HepG2 (cell line): Measurements from ENCODE around the gene CCDC83. TPM values are rescaled to one million over a fixed set of nuclear protein-coding genes. Genes with fewer than 3 reads are reported as not detected.
A peak's percentile ranks its signal among the peaks of the same experiment; 100 is the strongest.

ENCODE experiments used
- AGO2 ChIP-seq: fragments of 200-400 bp; formaldehyde crosslinking; optimal IDR thresholded peaks from 2 replicates; pipeline ENCODE3; 2017; ENCODE audit warnings: mild to moderate bottlenecking, low read depth, low read length, moderate library complexity
- ATF7 ChIP-seq, 2 experiments: fragments of 450-650 bp in 1 of 2; sonication (generic) in 1 of 2; formaldehyde crosslinking in 1 of 2; IDR thresholded peaks; 2 replicates each; pipeline versions ENCODE4 v1.4.0 to v1.6.1; 2016 to 2020; ENCODE audit warnings: antibody characterized with exemption in 1 of 2, mild to moderate bottlenecking in 1 of 2, missing genetic modification reagents in 1 of 2
- ATRX ChIP-seq: sonication (generic); formaldehyde crosslinking; IDR thresholded peaks from 2 replicates; pipeline ENCODE4 v1.4.0; 2020; ENCODE audit warnings: missing genetic modification reagents, borderline replicate concordance
- CREM ChIP-seq, 2 experiments: sonication (generic) in 1 of 2; formaldehyde crosslinking in 1 of 2; IDR thresholded peaks; 2 replicates each; pipeline versions ENCODE4 v1.4.0 to v1.6.1; 2016 to 2020; ENCODE audit warnings: antibody characterized with exemption in 1 of 2, mild to moderate bottlenecking in 1 of 2, missing genetic modification reagents in 1 of 2
- HHEX ChIP-seq: IDR thresholded peaks from 2 replicates; pipeline ENCODE4 v1.6.1; 2016; ENCODE audit warnings: control low read depth
- HOXA5 ChIP-seq: sonication (generic); formaldehyde crosslinking; IDR thresholded peaks from 2 replicates; pipeline ENCODE4 v1.4.0; 2020; ENCODE audit warnings: missing genetic modification reagents
- MIER2 ChIP-seq: IDR thresholded peaks from 2 replicates; pipeline ENCODE4 v1.6.1; 2016; ENCODE audit warnings: missing biosample characterization, missing genetic modification reagents
- MTA1 ChIP-seq: sonication (generic); formaldehyde crosslinking; IDR thresholded peaks from 2 replicates; pipeline ENCODE4 v1.4.0; 2020; ENCODE audit warnings: missing genetic modification reagents, mild to moderate bottlenecking, borderline replicate concordance
- NFE2L2 ChIP-seq: fragments of 150-350 bp; IDR thresholded peaks from 2 replicates; pipeline ENCODE4 v1.6.1; 2014; ENCODE audit warnings: low read length
- ONECUT2 ChIP-seq: sonication (generic); formaldehyde crosslinking; IDR thresholded peaks from 2 replicates; pipeline ENCODE4 v1.4.0; 2020; ENCODE audit warnings: missing genetic modification reagents
- SMC3 ChIP-seq: IDR thresholded peaks from 2 replicates; pipeline ENCODE4 v1.6.1; 2011; ENCODE audit warnings: low read length, improper control_type of control experiment
- SOX13 ChIP-seq, 3 experiments: fragments of 450-650 bp in 1 of 3; sonication (generic) in 1 of 3; formaldehyde crosslinking in 1 of 3; IDR thresholded peaks in 2 of 3; conservative IDR thresholded peaks in 1 of 3; 2 replicates each; pipeline versions ENCODE4 v1.5.0 to v1.6.1; 2016 to 2020; ENCODE audit warnings: antibody characterized with exemption in 1 of 3, mild to moderate bottlenecking in 1 of 3, missing compliant biosample characterization in 1 of 3, missing genetic modification reagents in 1 of 3, moderate library complexity in 1 of 3
- SOX5 ChIP-seq: IDR thresholded peaks from 2 replicates; pipeline ENCODE4 v1.6.1; 2016; ENCODE audit warnings: borderline replicate concordance
- SRSF4 ChIP-seq: fragments of 200-400 bp; formaldehyde crosslinking; IDR thresholded peaks from one replicate; pipeline ENCODE4 v1.6.1; 2018; ENCODE audit warnings: mild to moderate bottlenecking, low read depth, low read length, moderate library complexity; ENCODE audit not compliant: poor library complexity, severe bottlenecking
- SRY ChIP-seq: sonication (generic); formaldehyde crosslinking; IDR thresholded peaks from 2 replicates; pipeline ENCODE4 v1.8.0; 2022; ENCODE audit warnings: mild to moderate bottlenecking, missing genetic modification reagents
- THRA ChIP-seq: sonication (generic); formaldehyde crosslinking; IDR thresholded peaks from 2 replicates; pipeline ENCODE4 v1.4.0; 2020; ENCODE audit warnings: missing genetic modification reagents, borderline replicate concordance
- XRCC5 ChIP-seq: fragments of 200-400 bp; formaldehyde crosslinking; optimal IDR thresholded peaks from 2 replicates; pipeline ENCODE3; 2017; ENCODE audit warnings: mild to moderate bottlenecking, low read length
- ZNF260 ChIP-seq: sonication (generic); formaldehyde crosslinking; IDR thresholded peaks from 2 replicates; pipeline ENCODE4 v1.4.0; 2020; ENCODE audit warnings: missing genetic modification reagents, low read depth, mild to moderate bottlenecking, borderline replicate concordance
- ZNF274 ChIP-seq: sonication (generic); formaldehyde crosslinking; IDR thresholded peaks from 2 replicates; pipeline ENCODE4 v1.5.1; 2020; ENCODE audit warnings: mild to moderate bottlenecking, missing genetic modification reagents
- ZNF543 ChIP-seq: sonication (generic); formaldehyde crosslinking; IDR thresholded peaks from 2 replicates; pipeline ENCODE4 v1.4.0; 2020; ENCODE audit warnings: mild to moderate bottlenecking, missing genetic modification reagents
- ZNF577 ChIP-seq: sonication (generic); formaldehyde crosslinking; IDR thresholded peaks from 2 replicates; pipeline ENCODE4 v1.4.0; 2020; ENCODE audit warnings: mild to moderate bottlenecking, low read depth, missing genetic modification reagents, borderline replicate concordance
- ZNF766 ChIP-seq: sonication (generic); formaldehyde crosslinking; IDR thresholded peaks from 2 replicates; pipeline ENCODE4 v1.5.0; 2020; ENCODE audit warnings: missing genetic modification reagents, borderline replicate concordance
- ZNF768 ChIP-seq: sonication (generic); formaldehyde crosslinking; IDR thresholded peaks from 2 replicates; pipeline ENCODE4 v1.4.0; 2020; ENCODE audit warnings: missing genetic modification reagents
- ZNF788 ChIP-seq: sonication (generic); formaldehyde crosslinking; IDR thresholded peaks from 2 replicates; pipeline ENCODE4 v1.5.0; 2020; ENCODE audit warnings: mild to moderate bottlenecking, missing genetic modification reagents, borderline replicate concordance
- ZNF790 ChIP-seq: sonication (generic); formaldehyde crosslinking; IDR thresholded peaks from 2 replicates; pipeline ENCODE4 v1.8.0; 2022; ENCODE audit warnings: missing genetic modification reagents, mild to moderate bottlenecking, borderline replicate concordance
- polyA plus RNA-seq, 8 experiments: library from polyadenylated mRNA; depleted of rRNA in 3 of 8; stranded (reverse) in 7 of 8; unstranded in 1 of 8; fragments of >200 nt; fragmentation: Illumina TruSeq in 4 of 8; extraction: Trizol in 4 of 8; gene quantifications; 2 replicates each; pipeline versions ENCODE4 v1.2.1 to v1.2.3, GENCODE V29; 2011 to 2016; ENCODE audit warnings: low read depth in 4 of 8, missing spikeins in 1 of 8, mixed read lengths in 1 of 8; ENCODE audit not compliant: insufficient read depth in 1 of 8
- total RNA-seq, 5 experiments: library from RNA; depleted of rRNA; stranded (reverse); fragments of >200 nt; fragmentation: Illumina TruSeq; extraction: Trizol; gene quantifications; 2 replicates each; pipeline ENCODE4 v1.2.3, GENCODE V29; 2016; ENCODE audit warnings: low read depth in 1 of 5
- TF ChIP-seq, protein P1 (sequence below): IDR thresholded peaks from 2 replicates; pipeline ENCODE4 v1.6.1; 2018; ENCODE audit warnings: missing genetic modification reagents
- TF ChIP-seq, protein P2 (sequence below): sonication (generic); formaldehyde crosslinking; IDR thresholded peaks from 2 replicates; pipeline ENCODE4 v1.5.0; 2020; ENCODE audit warnings: missing genetic modification reagents

CCDC83 gene
- total and polyA plus RNA-seq, 2 of the 13 experiments (the other 11 are each of a cell fraction or from before 2014, with no cell fraction given) = not detected

GRCh38 chr11:85930879-85931366, 75.7 kb downstream of the CCDC83 start (continued):
- peak; percentile 99 for TF ChIP-seq THRA (CRISPR knock-in tag)
- TF ChIP-seq SRY (CRISPR knock-in tag) = no peak
- TF ChIP-seq CREM (IDR thresholded peaks at IDR 0.05) = peak; percentile 88
- no peak for TF ChIP-seq CREM (CRISPR knock-in tag; IDR thresholded peaks at IDR 0.05)
- TF ChIP-seq ATRX (CRISPR knock-in tag) = no peak
- 0 out of 2 replicates have a peak, but pooled peaks have one; percentile 34 for TF ChIP-seq HOXA5 (CRISPR knock-in tag)
- no peak for TF ChIP-seq ZNF577
- no peak for TF ChIP-seq ZNF790 (CRISPR knock-in tag)
- no peak for TF ChIP-seq SRSF4
- TF ChIP-seq XRCC5 = no peak
- TF ChIP-seq NFE2L2 = no peak
- peak; percentile 21; the same call in 1 of the 2 replicates for TF ChIP-seq ONECUT2 (CRISPR knock-in tag)
- no peak for TF ChIP-seq ZNF274 (CRISPR knock-in tag)
- no peak for TF ChIP-seq SMC3
- peak; percentile 89 for TF ChIP-seq HHEX (CRISPR knock-in tag)
- no peak for TF ChIP-seq MTA1
- TF ChIP-seq MIER2 (CRISPR knock-in tag) = peak; percentile 76; the same call in 1 of the 2 replicates
- peak; percentile 99 for TF ChIP-seq SOX5 (CRISPR knock-in tag)
- TF ChIP-seq, protein P1, sequence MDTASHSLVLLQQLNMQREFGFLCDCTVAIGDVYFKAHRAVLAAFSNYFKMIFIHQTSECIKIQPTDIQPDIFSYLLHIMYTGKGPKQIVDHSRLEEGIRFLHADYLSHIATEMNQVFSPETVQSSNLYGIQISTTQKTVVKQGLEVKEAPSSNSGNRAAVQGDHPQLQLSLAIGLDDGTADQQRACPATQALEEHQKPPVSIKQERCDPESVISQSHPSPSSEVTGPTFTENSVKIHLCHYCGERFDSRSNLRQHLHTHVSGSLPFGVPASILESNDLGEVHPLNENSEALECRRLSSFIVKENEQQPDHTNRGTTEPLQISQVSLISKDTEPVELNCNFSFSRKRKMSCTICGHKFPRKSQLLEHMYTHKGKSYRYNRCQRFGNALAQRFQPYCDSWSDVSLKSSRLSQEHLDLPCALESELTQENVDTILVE = 0 out of 2 replicates have a peak, but pooled peaks have one; percentile 20
- TF ChIP-seq, protein P2, sequence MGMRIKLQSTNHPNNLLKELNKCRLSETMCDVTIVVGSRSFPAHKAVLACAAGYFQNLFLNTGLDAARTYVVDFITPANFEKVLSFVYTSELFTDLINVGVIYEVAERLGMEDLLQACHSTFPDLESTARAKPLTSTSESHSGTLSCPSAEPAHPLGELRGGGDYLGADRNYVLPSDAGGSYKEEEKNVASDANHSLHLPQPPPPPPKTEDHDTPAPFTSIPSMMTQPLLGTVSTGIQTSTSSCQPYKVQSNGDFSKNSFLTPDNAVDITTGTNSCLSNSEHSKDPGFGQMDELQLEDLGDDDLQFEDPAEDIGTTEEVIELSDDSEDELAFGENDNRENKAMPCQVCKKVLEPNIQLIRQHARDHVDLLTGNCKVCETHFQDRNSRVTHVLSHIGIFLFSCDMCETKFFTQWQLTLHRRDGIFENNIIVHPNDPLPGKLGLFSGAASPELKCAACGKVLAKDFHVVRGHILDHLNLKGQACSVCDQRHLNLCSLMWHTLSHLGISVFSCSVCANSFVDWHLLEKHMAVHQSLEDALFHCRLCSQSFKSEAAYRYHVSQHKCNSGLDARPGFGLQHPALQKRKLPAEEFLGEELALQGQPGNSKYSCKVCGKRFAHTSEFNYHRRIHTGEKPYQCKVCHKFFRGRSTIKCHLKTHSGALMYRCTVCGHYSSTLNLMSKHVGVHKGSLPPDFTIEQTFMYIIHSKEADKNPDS (CRISPR knock-in tag) = peak; percentile 96
- no peak for TF ChIP-seq ZNF768
- TF ChIP-seq ZNF766 (CRISPR knock-in tag) = 0 out of 2 replicates have a peak, but pooled peaks have one; percentile 21
- no peak for TF ChIP-seq ZNF543 (CRISPR knock-in tag)
- peak; percentile 97 for TF ChIP-seq SOX13 (IDR thresholded peaks at IDR 0.05)
- TF ChIP-seq SOX13 (CRISPR knock-in tag; conservative IDR thresholded peaks at IDR 0.05 in 1 of 2, IDR thresholded peaks at IDR 0.05 in 1 of 2) = peak in 1 of 2 experiments; percentile 100; a peak in 2 of 4 replicates
- TF ChIP-seq AGO2 = no peak
- TF ChIP-seq ATF7 (IDR thresholded peaks at IDR 0.05) = peak; percentile 89
- TF ChIP-seq ATF7 (CRISPR knock-in tag; IDR thresholded peaks at IDR 0.05) = peak; percentile 92; the same call in 1 of the 2 replicates
- peak; percentile 73; the same call in 1 of the 2 replicates for TF ChIP-seq ZNF788 (CRISPR knock-in tag)
- TF ChIP-seq ZNF260 = no peak
